ENCODE data around the gene PPP2R5E. TPM values are rescaled to one million over a fixed set of nuclear protein-coding genes. Genes with fewer than 3 reads are reported as not detected.

The PPP2R5E gene
- total and polyA plus RNA-seq, 4 donors, result 6.0 to 13.1 (median 8.4) TPM

DNA sequence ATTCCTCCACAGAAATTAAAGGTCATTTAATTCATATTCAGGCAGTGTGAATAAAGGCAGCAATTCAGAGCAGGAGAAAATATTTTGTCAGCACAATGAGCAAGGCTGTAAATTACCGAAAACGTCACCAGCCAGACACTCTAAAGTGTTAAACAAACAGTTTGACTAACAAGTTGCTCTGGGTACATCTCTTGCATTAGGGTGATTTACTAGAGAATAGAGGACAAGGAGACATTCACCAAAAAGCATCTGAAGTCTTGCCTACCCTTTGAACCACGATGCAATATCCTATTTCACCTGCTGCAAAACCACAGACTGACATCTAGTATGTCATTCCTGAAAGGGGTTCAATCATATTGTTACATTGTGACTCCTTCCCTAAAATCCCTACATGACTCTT, 197.4 kb downstream of the PPP2R5E start:
- Histone ChIP-seq H3K9ac (ENCODE audit: low read depth in 1 of 2, low read length in 2 of 2) (no peak overlapping the region), H3K4me3 (ENCODE audit: low read depth in 1 of 3, low read length in 3 of 3) (no peak overlapping the region), H3K4me1 (ENCODE audit: control insufficient read depth in 4 of 4, insufficient read depth in 4 of 4, low read length in 3 of 4) (peaks cover 0 to 3% (median 0%) of the 10 kb centered on the region in 4 donors), H3K27me3 (ENCODE audit: control insufficient read depth in 4 of 4, insufficient read depth in 4 of 4, low read length in 3 of 4) (peaks cover 0 to 2% (median 0%) of the 10 kb centered on the region in 4 donors), H3K27ac (ENCODE audit: low read depth in 1 of 2, low read length in 2 of 2) (no peak overlapping the region), H3K36me3 (ENCODE audit: control insufficient read depth in 4 of 4, insufficient read depth in 3 of 4, low read depth in 1 of 4, low read length in 3 of 4) (no peaks in the 10 kb centered on the region), H3K9me3 (ENCODE audit: control insufficient read depth in 4 of 4, low read length in 3 of 4) (no peaks in the 10 kb centered on the region)
- WGBS, result 58% methylated on average over 3 of the region's 3 CpGs
- TF ChIP-seq FOXA1 (IDR thresholded peaks at IDR 0.05) (no peak), GABPA (IDR thresholded peaks at IDR 0.05 in 1 of 2, conservative IDR thresholded peaks at IDR 0.05 in 1 of 2) (no peak), HNF4A (conservative IDR thresholded peaks at IDR 0.05) (no peak), JUND (IDR thresholded peaks at IDR 0.05) (no peak), MAX (IDR thresholded peaks at IDR 0.05) (no peak)
- no peak for DNase-seq (ENCODE audit: low spot score)

DNA sequence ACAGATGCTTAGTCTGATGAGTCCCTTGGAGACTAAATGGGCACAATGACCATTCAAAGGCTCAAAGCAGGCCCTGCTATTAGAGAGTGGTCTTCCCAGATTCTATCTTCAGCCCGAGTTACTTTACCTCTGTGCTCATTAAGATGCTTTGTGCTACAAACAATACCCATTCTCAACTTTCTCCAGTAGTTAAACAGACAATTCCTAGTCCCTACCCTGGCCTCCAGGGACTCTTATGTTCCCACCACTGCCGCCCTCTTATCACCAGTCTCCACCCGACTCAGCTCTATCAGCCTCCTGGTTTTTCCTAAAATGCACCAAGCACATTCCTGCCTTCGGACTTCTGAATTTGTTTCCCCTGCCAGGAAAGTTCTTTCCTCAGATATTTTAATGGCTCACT, 198.8 kb downstream of the PPP2R5E start:
- DNase-seq (ENCODE audit: low spot score), result no peak
- Histone ChIP-seq H3K9ac (ENCODE audit: low read depth in 1 of 2, low read length in 2 of 2) (no peak overlapping the region), H3K27me3 (ENCODE audit: control insufficient read depth in 4 of 4, insufficient read depth in 4 of 4, low read length in 3 of 4) (peaks cover 0 to 3% (median 1%) of the 10 kb centered on the region in 4 donors), H3K27ac (ENCODE audit: low read depth in 1 of 2, low read length in 2 of 2) (no peak overlapping the region), H3K4me1 (ENCODE audit: control insufficient read depth in 4 of 4, insufficient read depth in 4 of 4, low read length in 3 of 4) (peaks cover 0 to 3% (median 0%) of the 10 kb centered on the region in 4 donors), H3K36me3 (ENCODE audit: control insufficient read depth in 4 of 4, insufficient read depth in 3 of 4, low read depth in 1 of 4, low read length in 3 of 4) (no peaks in the 10 kb centered on the region), H3K4me3 (ENCODE audit: low read depth in 1 of 3, low read length in 3 of 3) (no peak overlapping the region), H3K9me3 (ENCODE audit: control insufficient read depth in 4 of 4, low read length in 3 of 4) (no peaks in the 10 kb centered on the region)
- 48% methylated on average over 4 of the region's 4 CpGs for WGBS
- no peak for TF ChIP-seq FOXA1 (IDR thresholded peaks at IDR 0.05)
- TF ChIP-seq, protein P1, sequence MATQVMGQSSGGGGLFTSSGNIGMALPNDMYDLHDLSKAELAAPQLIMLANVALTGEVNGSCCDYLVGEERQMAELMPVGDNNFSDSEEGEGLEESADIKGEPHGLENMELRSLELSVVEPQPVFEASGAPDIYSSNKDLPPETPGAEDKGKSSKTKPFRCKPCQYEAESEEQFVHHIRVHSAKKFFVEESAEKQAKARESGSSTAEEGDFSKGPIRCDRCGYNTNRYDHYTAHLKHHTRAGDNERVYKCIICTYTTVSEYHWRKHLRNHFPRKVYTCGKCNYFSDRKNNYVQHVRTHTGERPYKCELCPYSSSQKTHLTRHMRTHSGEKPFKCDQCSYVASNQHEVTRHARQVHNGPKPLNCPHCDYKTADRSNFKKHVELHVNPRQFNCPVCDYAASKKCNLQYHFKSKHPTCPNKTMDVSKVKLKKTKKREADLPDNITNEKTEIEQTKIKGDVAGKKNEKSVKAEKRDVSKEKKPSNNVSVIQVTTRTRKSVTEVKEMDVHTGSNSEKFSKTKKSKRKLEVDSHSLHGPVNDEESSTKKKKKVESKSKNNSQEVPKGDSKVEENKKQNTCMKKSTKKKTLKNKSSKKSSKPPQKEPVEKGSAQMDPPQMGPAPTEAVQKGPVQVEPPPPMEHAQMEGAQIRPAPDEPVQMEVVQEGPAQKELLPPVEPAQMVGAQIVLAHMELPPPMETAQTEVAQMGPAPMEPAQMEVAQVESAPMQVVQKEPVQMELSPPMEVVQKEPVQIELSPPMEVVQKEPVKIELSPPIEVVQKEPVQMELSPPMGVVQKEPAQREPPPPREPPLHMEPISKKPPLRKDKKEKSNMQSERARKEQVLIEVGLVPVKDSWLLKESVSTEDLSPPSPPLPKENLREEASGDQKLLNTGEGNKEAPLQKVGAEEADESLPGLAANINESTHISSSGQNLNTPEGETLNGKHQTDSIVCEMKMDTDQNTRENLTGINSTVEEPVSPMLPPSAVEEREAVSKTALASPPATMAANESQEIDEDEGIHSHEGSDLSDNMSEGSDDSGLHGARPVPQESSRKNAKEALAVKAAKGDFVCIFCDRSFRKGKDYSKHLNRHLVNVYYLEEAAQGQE (IDR thresholded peaks at IDR 0.05), result no peak
- no peak for TF ChIP-seq TAF1 (conservative IDR thresholded peaks at IDR 0.05)
- no peak for TF ChIP-seq HNF4A (conservative IDR thresholded peaks at IDR 0.05)
- TF ChIP-seq ZBTB33 (IDR thresholded peaks at IDR 0.05), result no peak
- no peak for TF ChIP-seq RXRA (IDR thresholded peaks at IDR 0.05)
- TF ChIP-seq GABPA (IDR thresholded peaks at IDR 0.05 in 1 of 2, conservative IDR thresholded peaks at IDR 0.05 in 1 of 2), result no peak
- no peak for TF ChIP-seq YY1 (IDR thresholded peaks at IDR 0.05)
- TF ChIP-seq MAX (IDR thresholded peaks at IDR 0.05), result no peak
- TF ChIP-seq, protein P2, sequence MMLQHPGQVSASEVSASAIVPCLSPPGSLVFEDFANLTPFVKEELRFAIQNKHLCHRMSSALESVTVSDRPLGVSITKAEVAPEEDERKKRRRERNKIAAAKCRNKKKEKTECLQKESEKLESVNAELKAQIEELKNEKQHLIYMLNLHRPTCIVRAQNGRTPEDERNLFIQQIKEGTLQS (IDR thresholded peaks at IDR 0.05), result no peak
- TF ChIP-seq JUND (IDR thresholded peaks at IDR 0.05), result no peak
- TF ChIP-seq, protein P3, sequence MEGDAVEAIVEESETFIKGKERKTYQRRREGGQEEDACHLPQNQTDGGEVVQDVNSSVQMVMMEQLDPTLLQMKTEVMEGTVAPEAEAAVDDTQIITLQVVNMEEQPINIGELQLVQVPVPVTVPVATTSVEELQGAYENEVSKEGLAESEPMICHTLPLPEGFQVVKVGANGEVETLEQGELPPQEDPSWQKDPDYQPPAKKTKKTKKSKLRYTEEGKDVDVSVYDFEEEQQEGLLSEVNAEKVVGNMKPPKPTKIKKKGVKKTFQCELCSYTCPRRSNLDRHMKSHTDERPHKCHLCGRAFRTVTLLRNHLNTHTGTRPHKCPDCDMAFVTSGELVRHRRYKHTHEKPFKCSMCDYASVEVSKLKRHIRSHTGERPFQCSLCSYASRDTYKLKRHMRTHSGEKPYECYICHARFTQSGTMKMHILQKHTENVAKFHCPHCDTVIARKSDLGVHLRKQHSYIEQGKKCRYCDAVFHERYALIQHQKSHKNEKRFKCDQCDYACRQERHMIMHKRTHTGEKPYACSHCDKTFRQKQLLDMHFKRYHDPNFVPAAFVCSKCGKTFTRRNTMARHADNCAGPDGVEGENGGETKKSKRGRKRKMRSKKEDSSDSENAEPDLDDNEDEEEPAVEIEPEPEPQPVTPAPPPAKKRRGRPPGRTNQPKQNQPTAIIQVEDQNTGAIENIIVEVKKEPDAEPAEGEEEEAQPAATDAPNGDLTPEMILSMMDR (IDR thresholded peaks at IDR 0.05; ENCODE audit: low read depth, low read length, missing input control), result no peak

Data from liver (tissue), 9 donors.